Panc1 (cell line): ENCODE measurements around the gene TARBP1. TPM values are rescaled to one million over a fixed set of nuclear protein-coding genes. Genes with fewer than 3 reads are reported as not detected.
"Not testable (repeated sequence)": the region's sequence is repeated elsewhere in the genome, so short reads cannot be mapped to it uniquely, and the experiment has no call there.

ENCODE experiments used
- ATAC-seq: fragments of 200-7000 bp; cut with Tn5 transposase; 2 replicates; pipeline ENCODE4 v1.9.1; 2020; ENCODE audit warnings: mild to moderate bottlenecking, moderate library complexity
- BruUV-seq: library from RNA; stranded (reverse); fragments of 400-500 nt; replicated peaks from 2 replicates; lab custom pipeline; 2021; lab: Mats Ljungman, UMichigan
- CTCF ChIA-PET: fragments of 300-600 bp; sonication (Branson Sonifier 250); formaldehyde crosslinking; loops from one replicate; lab custom pipeline; 2022; ENCODE audit warnings: antibody characterized with exemption; lab: Charles Lee
- POLR2A ChIA-PET: fragments of 300-600 bp; sonication (Branson Sonifier 250); formaldehyde crosslinking; loops from one replicate; lab custom pipeline; 2022; ENCODE audit warnings: antibody characterized with exemption; lab: Charles Lee
- DNase-seq: peaks from one replicate; pipeline ENCODE4 v3.0.0-alpha.2; 2010; ENCODE audit warnings: low read depth, low spot score
- H3K27ac ChIP-seq: 2 replicates; pipeline ENCODE4 v1.5.1; 2011; ENCODE audit warnings: mild to moderate bottlenecking, low read length, inconsistent platforms
- H3K27me3 ChIP-seq: fragments of 200-500 bp; sonication (Bioruptor generic); 2 replicates; pipeline ENCODE4 v1.6.0; 2014; ENCODE audit warnings: low read length, inconsistent platforms; ENCODE audit not compliant: control insufficient read depth, insufficient read depth
- H3K36me3 ChIP-seq: fragments of 200-500 bp; sonication (Bioruptor generic); 2 replicates; pipeline ENCODE4 v1.5.1; 2014; ENCODE audit warnings: inconsistent platforms, mild to moderate bottlenecking, low read length, moderate library complexity; ENCODE audit not compliant: control insufficient read depth, insufficient read depth
- H3K4me1 ChIP-seq: 2 replicates; pipeline ENCODE4 v1.5.1; 2011; ENCODE audit warnings: inconsistent platforms, mild to moderate bottlenecking, low read length, moderate library complexity; ENCODE audit not compliant: control insufficient read depth, insufficient read depth
- H3K4me3 ChIP-seq, 2 experiments: 2 replicates each; pipeline ENCODE4 v1.5.1; 2011 to 2012; ENCODE audit warnings: low read depth in 2 of 2, low read length in 2 of 2, mild to moderate bottlenecking in 2 of 2, inconsistent platforms in 1 of 2, moderate library complexity in 1 of 2
- H3K9me3 ChIP-seq: fragments of 200-500 bp; sonication (Bioruptor generic); 2 replicates; pipeline ENCODE4 v1.5.1; 2014; ENCODE audit warnings: low read depth, mild to moderate bottlenecking, inconsistent platforms, low read length, moderate library complexity; ENCODE audit not compliant: control insufficient read depth, insufficient read depth
- CTCF ChIP-seq: fragments of 450-650 bp; IDR thresholded peaks from 2 replicates; pipeline ENCODE4 v1.5.1; 2017; ENCODE audit warnings: mild to moderate bottlenecking
- POLR2AphosphoS5 ChIP-seq: IDR thresholded peaks from 2 replicates; pipeline ENCODE4 v1.6.1; 2012; ENCODE audit warnings: mild to moderate bottlenecking, low read depth, low read length, moderate library complexity
- SIN3A ChIP-seq: IDR thresholded peaks from 2 replicates; pipeline ENCODE4 v1.6.1; 2012; ENCODE audit warnings: low read depth, mild to moderate bottlenecking, low read length, moderate library complexity, borderline replicate concordance; ENCODE audit not compliant: insufficient read depth
- TCF7L2 ChIP-seq: IDR thresholded peaks from 2 replicates; pipeline ENCODE4 v1.6.1; 2011; ENCODE audit warnings: mild to moderate bottlenecking, low read depth, low read length, inconsistent platforms
- in situ Hi-C: cut with HindIII; loops from 2 replicates; pipeline ENCODE4 v1.10.0; 2016; ENCODE audit warnings: low sequenced_read_pairs, low pct_unique_long_range_greater_than_20kb
- intact Hi-C: fragments of 100-400 bp; cut with micrococcal nuclease; formaldehyde crosslinking; loops from one replicate; pipeline ENCODE4 v1.10.0; 2022; ENCODE audit not compliant: unreplicated experiment
- total RNA-seq: library from RNA; stranded (reverse); gene quantifications from one replicate; pipeline ENCODE4 v1.2.1, GENCODE V29; 2021; ENCODE audit not compliant: unreplicated experiment
- TF ChIP-seq, protein P1 (sequence below), 2 experiments: IDR thresholded peaks; 2 replicates each; pipeline ENCODE4 v1.6.1; 2011 to 2012; ENCODE audit warnings: low read depth in 2 of 2, control low read depth in 1 of 2, low read length in 1 of 2, mild to moderate bottlenecking in 1 of 2, moderate library complexity in 1 of 2; ENCODE audit not compliant: insufficient read depth in 1 of 2

TARBP1 gene
- total RNA-seq, 1 experiment from 2014 or later, result 45.0 TPM

- H3K4me3 ChIP-seq, result no peak overlapping the region
- TF ChIP-seq, protein P1, sequence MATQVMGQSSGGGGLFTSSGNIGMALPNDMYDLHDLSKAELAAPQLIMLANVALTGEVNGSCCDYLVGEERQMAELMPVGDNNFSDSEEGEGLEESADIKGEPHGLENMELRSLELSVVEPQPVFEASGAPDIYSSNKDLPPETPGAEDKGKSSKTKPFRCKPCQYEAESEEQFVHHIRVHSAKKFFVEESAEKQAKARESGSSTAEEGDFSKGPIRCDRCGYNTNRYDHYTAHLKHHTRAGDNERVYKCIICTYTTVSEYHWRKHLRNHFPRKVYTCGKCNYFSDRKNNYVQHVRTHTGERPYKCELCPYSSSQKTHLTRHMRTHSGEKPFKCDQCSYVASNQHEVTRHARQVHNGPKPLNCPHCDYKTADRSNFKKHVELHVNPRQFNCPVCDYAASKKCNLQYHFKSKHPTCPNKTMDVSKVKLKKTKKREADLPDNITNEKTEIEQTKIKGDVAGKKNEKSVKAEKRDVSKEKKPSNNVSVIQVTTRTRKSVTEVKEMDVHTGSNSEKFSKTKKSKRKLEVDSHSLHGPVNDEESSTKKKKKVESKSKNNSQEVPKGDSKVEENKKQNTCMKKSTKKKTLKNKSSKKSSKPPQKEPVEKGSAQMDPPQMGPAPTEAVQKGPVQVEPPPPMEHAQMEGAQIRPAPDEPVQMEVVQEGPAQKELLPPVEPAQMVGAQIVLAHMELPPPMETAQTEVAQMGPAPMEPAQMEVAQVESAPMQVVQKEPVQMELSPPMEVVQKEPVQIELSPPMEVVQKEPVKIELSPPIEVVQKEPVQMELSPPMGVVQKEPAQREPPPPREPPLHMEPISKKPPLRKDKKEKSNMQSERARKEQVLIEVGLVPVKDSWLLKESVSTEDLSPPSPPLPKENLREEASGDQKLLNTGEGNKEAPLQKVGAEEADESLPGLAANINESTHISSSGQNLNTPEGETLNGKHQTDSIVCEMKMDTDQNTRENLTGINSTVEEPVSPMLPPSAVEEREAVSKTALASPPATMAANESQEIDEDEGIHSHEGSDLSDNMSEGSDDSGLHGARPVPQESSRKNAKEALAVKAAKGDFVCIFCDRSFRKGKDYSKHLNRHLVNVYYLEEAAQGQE (IDR thresholded peaks at IDR 0.05; ENCODE audit: insufficient read depth in 1 of 2, low read depth in 2 of 2, low read length in 1 of 2), result no peak
- no peak for TF ChIP-seq TCF7L2
- no peak for TF ChIP-seq CTCF
- no peak for TF ChIP-seq POLR2AphosphoS5
- no peak for TF ChIP-seq SIN3A
- no TSS peak for BruUV-seq
- H3K36me3 ChIP-seq, result peaks cover 27% of the 10 kb centered on the region
- in situ Hi-C loops (no loop called here), intact Hi-C loops (no loop called here)
- H3K9me3 ChIP-seq, result no peaks in the 10 kb centered on the region
- DNase-seq, result no peak
- H3K4me1 ChIP-seq, result no peaks in the 10 kb centered on the region
- POLR2A ChIA-PET, result no interaction called here
- ATAC-seq, result no peak
- no peak overlapping the region for H3K27ac ChIP-seq
- CTCF ChIA-PET, result no interaction called here
- no peaks in the 10 kb centered on the region for H3K27me3 ChIP-seq
Measured at GRCh38 chr1:234381699-234382555, 97.1 kb downstream of the TARBP1 start.

DNA sequence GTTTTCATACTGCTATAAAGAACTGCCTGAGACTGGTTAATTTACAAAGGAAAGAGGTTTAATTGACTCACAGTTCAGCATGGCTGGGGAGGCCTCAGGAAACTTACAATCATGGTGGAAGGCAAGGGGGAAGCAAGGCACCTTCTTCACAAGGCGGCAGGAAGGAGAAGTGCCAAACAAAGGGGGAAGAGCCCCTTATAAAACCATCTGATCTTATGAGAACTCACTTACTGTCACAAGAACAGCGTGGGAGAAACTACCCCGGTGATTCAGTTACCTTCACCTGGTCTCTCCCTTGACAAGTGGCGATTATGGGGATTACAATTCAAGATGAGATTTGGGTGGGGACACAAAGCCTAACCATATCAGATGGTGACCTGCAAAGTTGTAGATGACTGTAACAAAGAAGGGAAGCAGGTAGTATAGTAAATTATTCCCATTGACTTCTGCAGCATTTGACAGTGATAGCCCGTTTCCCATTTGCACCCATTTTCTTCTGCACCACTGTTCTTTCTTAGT lies 99.3 kb downstream of the TARBP1 start:
- in situ Hi-C loops, CTCF ChIA-PET, H3K27me3 ChIP-seq, H3K27ac ChIP-seq, DNase-seq, H3K4me1 ChIP-seq, ATAC-seq, intact Hi-C loops, POLR2A ChIA-PET, H3K4me3 ChIP-seq, BruUV-seq, H3K9me3 ChIP-seq: not testable (repeated sequence)
- peaks cover 25% of the 10 kb centered on the region for H3K36me3 ChIP-seq

GRCh38 chr1:234375672-234376071 lies 103.3 kb downstream of the TARBP1 start:
- Histone ChIP-seq H3K4me1 (peaks cover 7% of the 10 kb centered on the region), H3K36me3 (peaks cover 19% of the 10 kb centered on the region), H3K27me3 (no peaks in the 10 kb centered on the region), H3K9me3 (no peaks in the 10 kb centered on the region), H3K27ac (no peak overlapping the region), H3K4me3 (no peak overlapping the region)
- in situ Hi-C loops, result no loop called here
- no peak for TF ChIP-seq SIN3A
- TF ChIP-seq CTCF, result no peak
- no peak for TF ChIP-seq POLR2AphosphoS5
- TF ChIP-seq, protein P1 (IDR thresholded peaks at IDR 0.05; ENCODE audit: insufficient read depth in 1 of 2, low read depth in 2 of 2, low read length in 1 of 2), result no peak
- TF ChIP-seq TCF7L2, result no peak
- POLR2A ChIA-PET, result no interaction called here
- BruUV-seq, result no TSS peak
- ATAC-seq, result no peak
- DNase-seq, result no peak
- CTCF ChIA-PET, result no interaction called here
- intact Hi-C loops, result no loop called here
